Tibial nerve (tissue), 4 donors: ENCODE results near the gene MT3. TPM values are rescaled to one million over a fixed set of nuclear protein-coding genes. Genes with fewer than 3 reads are reported as not detected.

Source experiments
- DNase-seq, 2 donors: peaks; one replicate each; pipeline ENCODE4 v3.0.0-alpha.2; 2019; ENCODE audit warnings: low spot score in 2 of 2
- H3K27ac ChIP-seq, 4 donors: fragments of 200-600 bp; sonication (generic) in 3 of 4; one replicate each; pipeline ENCODE4 v1.5.1; 2017 to 2019; ENCODE audit warnings: mild to moderate bottlenecking in 1 of 4
- H3K27me3 ChIP-seq, 2 donors: fragments of 200-600 bp; sonication (generic) in 1 of 2; one replicate each; pipeline versions ENCODE4 v1.5.1 to v1.6.0; 2017 to 2019
- H3K36me3 ChIP-seq, 3 donors: fragments of 200-600 bp; sonication (generic); one replicate each; pipeline ENCODE4 v1.5.1; 2018 to 2019
- H3K4me1 ChIP-seq, 4 donors: fragments of 200-600 bp; sonication (generic) in 3 of 4; one replicate each; pipeline ENCODE4 v1.5.1; 2017 to 2019
- H3K4me3 ChIP-seq, 4 donors: fragments of 200-600 bp; sonication (generic) in 3 of 4; one replicate each; pipeline ENCODE4 v1.5.1; 2017 to 2019; ENCODE audit warnings: mild to moderate bottlenecking in 1 of 4, moderate library complexity in 1 of 4
- H3K9me3 ChIP-seq, 4 donors: fragments of 200-600 bp; sonication (generic) in 3 of 4; one replicate each; pipeline ENCODE4 v1.5.1; 2017 to 2019
- EP300 ChIP-seq, 2 donors: sonication (generic); formaldehyde crosslinking; IDR thresholded peaks; one replicate each; pipeline ENCODE4 v1.6.1; 2017; ENCODE audit warnings: antibody characterized with exemption in 2 of 2, mild to moderate bottlenecking in 1 of 2
- POLR2A ChIP-seq, 2 donors: fragments of 450-650 bp; IDR thresholded peaks; one replicate each; pipeline ENCODE4 v1.6.1; 2017; ENCODE audit warnings: antibody characterized with exemption in 2 of 2, mild to moderate bottlenecking in 2 of 2, moderate library complexity in 2 of 2
- WGBS, 2 donors: methylation state at CpG; one replicate each; pipeline ENCODE4 v1.1.5; 2018; 5-methylcytosine and 5-hydroxymethylcytosine counted together
- total RNA-seq, 4 donors: library from RNA; depleted of rRNA; stranded (reverse); fragments of >200 nt; gene quantifications; one replicate each; pipeline ENCODE4 v1.1.0, GENCODE V29; 2016
- TF ChIP-seq, protein P1 (sequence below), 5 experiments: fragments of 200-600 bp in 3 of 5; fragments of 450-650 bp in 2 of 5; sonication (generic) in 3 of 5; IDR thresholded peaks; one replicate each; pipeline ENCODE4 v1.5.1; 2016 to 2019; ENCODE audit warnings: antibody characterized with exemption in 5 of 5, mild to moderate bottlenecking in 3 of 5, moderate library complexity in 2 of 5

MT3 gene
- total RNA-seq, 4 donors from 2014 or later = 92.4 to 291 (median 156) TPM

DNA sequence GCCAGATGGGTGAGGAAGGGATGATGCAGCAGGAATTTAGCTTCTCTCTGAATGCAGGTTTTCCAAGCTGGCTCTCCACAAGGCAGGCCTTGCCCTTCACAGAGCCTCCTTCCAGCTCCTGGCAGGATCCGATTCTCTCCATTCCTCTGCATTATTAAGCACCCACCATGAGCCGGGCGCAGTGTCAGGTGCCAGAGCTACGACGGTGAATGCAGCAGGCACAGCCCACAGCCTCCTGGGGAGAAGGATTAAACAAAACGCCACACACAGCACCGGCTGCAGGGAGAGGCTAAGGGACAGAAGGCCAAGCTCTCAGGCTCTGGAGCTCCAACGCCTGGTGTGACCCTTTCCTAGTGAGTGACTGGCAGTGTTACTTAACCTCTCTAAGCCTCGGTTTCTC lies 12.0 kb downstream of the MT3 start:
- peak overlapping the region in 1 of 4 donors; percentile 52 for H3K27ac ChIP-seq
- H3K4me1 ChIP-seq = peaks cover 0 to 11% (median 3%) of the 10 kb centered on the region in 4 donors
- H3K9me3 ChIP-seq = no peaks in the 10 kb centered on the region
- WGBS, 2 donors = 56 to 57% methylated on average over 9 of the region's 9 CpGs
- H3K36me3 ChIP-seq = no peaks in the 10 kb centered on the region
- TF ChIP-seq, protein P1, sequence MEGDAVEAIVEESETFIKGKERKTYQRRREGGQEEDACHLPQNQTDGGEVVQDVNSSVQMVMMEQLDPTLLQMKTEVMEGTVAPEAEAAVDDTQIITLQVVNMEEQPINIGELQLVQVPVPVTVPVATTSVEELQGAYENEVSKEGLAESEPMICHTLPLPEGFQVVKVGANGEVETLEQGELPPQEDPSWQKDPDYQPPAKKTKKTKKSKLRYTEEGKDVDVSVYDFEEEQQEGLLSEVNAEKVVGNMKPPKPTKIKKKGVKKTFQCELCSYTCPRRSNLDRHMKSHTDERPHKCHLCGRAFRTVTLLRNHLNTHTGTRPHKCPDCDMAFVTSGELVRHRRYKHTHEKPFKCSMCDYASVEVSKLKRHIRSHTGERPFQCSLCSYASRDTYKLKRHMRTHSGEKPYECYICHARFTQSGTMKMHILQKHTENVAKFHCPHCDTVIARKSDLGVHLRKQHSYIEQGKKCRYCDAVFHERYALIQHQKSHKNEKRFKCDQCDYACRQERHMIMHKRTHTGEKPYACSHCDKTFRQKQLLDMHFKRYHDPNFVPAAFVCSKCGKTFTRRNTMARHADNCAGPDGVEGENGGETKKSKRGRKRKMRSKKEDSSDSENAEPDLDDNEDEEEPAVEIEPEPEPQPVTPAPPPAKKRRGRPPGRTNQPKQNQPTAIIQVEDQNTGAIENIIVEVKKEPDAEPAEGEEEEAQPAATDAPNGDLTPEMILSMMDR (IDR thresholded peaks at IDR 0.05) = no peak
- TF ChIP-seq EP300 (IDR thresholded peaks at IDR 0.05) = no peak
- no peak for TF ChIP-seq POLR2A (IDR thresholded peaks at IDR 0.05)
- no peak for DNase-seq
- H3K4me3 ChIP-seq = no peak overlapping the region
- H3K27me3 ChIP-seq = no peaks in the 10 kb centered on the region

DNA sequence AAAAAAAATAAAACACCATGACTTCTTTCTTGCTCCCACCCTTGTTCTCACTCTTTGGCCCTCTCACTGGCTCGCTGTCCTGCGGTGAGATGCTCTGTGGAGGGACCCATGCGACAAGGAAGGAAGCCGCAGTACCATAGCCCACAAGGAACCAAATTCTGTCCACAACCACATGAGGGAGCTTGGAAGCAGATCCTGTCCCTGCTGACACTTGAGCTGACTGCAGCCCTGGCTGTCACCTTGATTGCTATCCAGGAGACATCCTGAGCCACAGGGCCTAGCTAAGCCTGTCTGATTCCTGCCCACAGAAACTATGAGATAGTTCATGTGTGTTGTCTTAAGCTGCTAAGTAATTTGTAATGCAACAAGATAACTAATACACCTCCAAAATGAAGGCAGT lies 14.3 kb downstream of the MT3 start:
- Histone ChIP-seq H3K9me3 (no peaks in the 10 kb centered on the region), H3K4me1 (peaks cover 0 to 31% (median 17%) of the 10 kb centered on the region in 4 donors), H3K27ac (peak overlapping the region in 1 of 4 donors; percentile 53), H3K27me3 (no peaks in the 10 kb centered on the region), H3K4me3 (no peak overlapping the region), H3K36me3 (no peaks in the 10 kb centered on the region)
- DNase-seq = no peak
- WGBS, 2 donors = 54 to 63% methylated on average over 4 of the region's 4 CpGs
- TF ChIP-seq, protein P1 (IDR thresholded peaks at IDR 0.05) = peak in 3 of 5 experiments; percentile 31 to 56 (median 33)
- no peak for TF ChIP-seq POLR2A (IDR thresholded peaks at IDR 0.05)
- TF ChIP-seq EP300 (IDR thresholded peaks at IDR 0.05) = no peak

DNA sequence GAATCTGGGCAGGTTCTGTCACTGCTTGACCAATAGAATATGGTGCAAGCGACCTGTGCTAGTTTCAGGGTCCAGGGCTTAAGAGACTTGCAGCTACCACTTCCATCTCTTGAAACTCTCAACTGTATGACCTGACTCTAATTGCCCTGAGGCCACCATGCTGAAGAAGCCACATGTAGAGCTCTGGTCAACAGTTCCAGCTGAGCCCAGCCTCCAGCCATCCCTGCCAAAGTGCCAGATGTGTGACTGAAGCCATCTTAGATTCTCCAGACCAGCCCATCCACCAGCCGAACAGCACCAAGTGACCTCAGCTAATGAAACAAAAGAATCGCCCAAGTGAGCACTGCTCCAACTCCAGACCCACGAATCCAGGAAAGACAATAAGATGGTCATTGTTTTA lies 15.6 kb downstream of the MT3 start:
- Histone ChIP-seq H3K27ac (peak overlapping the region in 3 of 4 donors; percentile 76 to 97 (median 90)), H3K9me3 (no peaks in the 10 kb centered on the region), H3K36me3 (peaks cover 0 to 5% (median 0%) of the 10 kb centered on the region in 3 donors), H3K4me3 (no peak overlapping the region), H3K27me3 (no peaks in the 10 kb centered on the region), H3K4me1 (peaks cover 0 to 40% (median 18%) of the 10 kb centered on the region in 4 donors)
- no peak for DNase-seq
- WGBS, 2 donors = 81 to 85% methylated on average over 4 of the region's 4 CpGs
- TF ChIP-seq EP300 (IDR thresholded peaks at IDR 0.05) (no peak), POLR2A (IDR thresholded peaks at IDR 0.05) (no peak)
- TF ChIP-seq, protein P1 (IDR thresholded peaks at IDR 0.05) = no peak

DNA sequence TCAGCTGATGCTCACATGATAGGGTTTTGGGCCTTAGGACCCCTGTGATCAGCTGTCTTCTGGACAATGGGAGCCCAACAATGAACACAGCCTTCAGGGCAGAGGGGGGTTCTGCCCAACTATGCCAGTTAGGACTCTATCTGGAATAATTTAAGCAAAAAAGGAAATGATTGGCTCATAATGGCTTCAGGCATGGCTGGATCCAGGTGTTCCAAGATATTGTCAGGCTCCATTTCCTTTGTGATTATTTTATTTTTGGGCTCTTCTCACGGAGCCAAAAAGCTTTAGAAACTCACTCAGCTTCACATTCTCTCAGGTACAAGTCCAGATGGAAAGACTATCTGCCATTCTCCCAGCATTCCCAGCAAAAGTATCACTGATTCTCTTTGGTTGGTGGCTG lies 16.1 kb downstream of the MT3 start:
- TF ChIP-seq POLR2A (IDR thresholded peaks at IDR 0.05) (no peak), EP300 (IDR thresholded peaks at IDR 0.05) (no peak)
- TF ChIP-seq, protein P1 (IDR thresholded peaks at IDR 0.05) = no peak
- peaks cover 0 to 5% (median 0%) of the 10 kb centered on the region in 3 donors for H3K36me3 ChIP-seq
- no peaks in the 10 kb centered on the region for H3K27me3 ChIP-seq
- WGBS, 2 donors = 90 to 100% methylated on average over 1 of the region's 1 CpG
- H3K9me3 ChIP-seq = no peaks in the 10 kb centered on the region
- H3K4me1 ChIP-seq = peaks cover 0 to 45% (median 20%) of the 10 kb centered on the region in 4 donors
- H3K4me3 ChIP-seq = no peak overlapping the region
- H3K27ac ChIP-seq = peak overlapping the region; percentile 76 to 97 (median 93)
- DNase-seq = no peak

DNA sequence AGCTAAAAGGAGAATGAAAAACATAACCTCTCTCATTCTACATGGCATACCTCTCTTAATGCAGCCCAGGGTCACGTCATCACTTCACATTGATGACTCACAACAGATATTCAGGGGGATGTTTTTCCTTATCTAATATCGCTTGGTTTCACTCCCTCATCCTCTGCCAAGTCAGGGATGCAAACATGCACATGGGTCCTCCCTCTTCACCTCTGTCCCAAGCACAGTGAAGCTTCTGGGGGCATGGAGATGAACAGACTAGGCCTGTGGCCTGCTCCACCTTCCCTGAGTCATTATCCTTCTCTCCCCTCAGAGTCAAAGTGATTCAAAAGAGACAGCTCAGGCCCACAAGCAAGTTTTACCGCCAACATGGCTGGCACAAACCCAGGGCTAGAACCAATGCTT lies 16.7 kb downstream of the MT3 start:
- peak in 1 of 2 donors; percentile 47 for DNase-seq
- H3K4me3 ChIP-seq = no peak overlapping the region
- peak overlapping the region; percentile 76 to 97 (median 93) for H3K27ac ChIP-seq
- WGBS, 2 donors = 64% methylated on average over 3 of the region's 3 CpGs
- no peaks in the 10 kb centered on the region for H3K27me3 ChIP-seq
- peaks cover 0 to 51% (median 26%) of the 10 kb centered on the region in 4 donors for H3K4me1 ChIP-seq
- H3K36me3 ChIP-seq = peaks cover 0 to 5% (median 0%) of the 10 kb centered on the region in 3 donors
- TF ChIP-seq POLR2A (IDR thresholded peaks at IDR 0.05) (no peak), EP300 (IDR thresholded peaks at IDR 0.05) (no peak)
- TF ChIP-seq, protein P1 (IDR thresholded peaks at IDR 0.05) = no peak
- no peaks in the 10 kb centered on the region for H3K9me3 ChIP-seq
